GM13976 (cell line): ENCODE results near the gene COL4A2.
A peak's percentile ranks its signal among the peaks of the same experiment; 100 is the strongest.

Experiments used
- DNase-seq: peaks from one replicate; pipeline ENCODE4 v3.0.0; 2012; ENCODE audit warnings: low spot score
- in situ Hi-C: fragments of 300-500 bp; cut with MboI; formaldehyde crosslinking; loops from one replicate; pipeline ENCODE4 v1.12.0; 2022; ENCODE audit warnings: low sequenced_read_pairs, mixed read lengths, inconsistent platforms; ENCODE audit not compliant: unreplicated experiment
- TF ChIP-seq, protein P1 (sequence below): IDR thresholded peaks from 2 replicates; pipeline ENCODE4 v1.5.1; 2012; ENCODE audit warnings: borderline replicate concordance, mild to moderate bottlenecking; ENCODE audit not compliant: insufficient read depth; ENCODE audit errors: extremely low read depth, missing control alignments, control extremely low read depth

Gene COL4A2

DNA sequence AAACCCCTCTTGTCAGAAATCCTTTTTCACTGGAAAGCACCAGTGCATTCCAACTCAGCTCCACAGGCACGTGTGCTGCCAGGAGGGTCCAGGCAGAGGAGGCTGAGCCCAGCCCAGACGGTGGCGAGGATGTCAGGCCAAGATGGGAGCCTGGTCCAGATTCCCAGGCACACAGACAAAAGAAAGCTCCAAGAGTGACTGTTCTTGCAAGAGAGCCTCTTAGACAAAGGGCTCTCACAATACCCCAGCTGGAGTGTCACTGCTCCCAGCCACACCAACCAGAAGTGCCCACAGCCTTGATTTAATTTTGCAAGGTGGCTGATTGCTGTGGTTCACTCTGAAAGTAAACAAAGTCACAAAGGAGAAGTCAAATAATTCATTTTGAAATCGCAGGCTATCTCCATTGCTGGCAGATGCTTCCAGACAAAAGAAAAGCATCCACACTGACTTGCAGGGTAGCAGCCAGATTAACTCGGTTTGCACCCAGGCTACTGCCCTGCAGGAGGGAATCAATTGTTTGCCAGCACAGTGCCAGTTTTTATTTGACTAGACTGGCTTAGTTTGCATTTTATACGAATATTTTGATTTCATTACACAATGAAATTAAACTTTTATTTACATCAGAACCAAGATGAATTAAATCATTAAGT, 159.3 kb downstream of the COL4A2 start:
- in situ Hi-C loops, result loop anchor here (25.0 kb wide), 1 partner anchor 346 kb away; no protein-coding TSS in a partner anchor
- TF ChIP-seq, protein P1, sequence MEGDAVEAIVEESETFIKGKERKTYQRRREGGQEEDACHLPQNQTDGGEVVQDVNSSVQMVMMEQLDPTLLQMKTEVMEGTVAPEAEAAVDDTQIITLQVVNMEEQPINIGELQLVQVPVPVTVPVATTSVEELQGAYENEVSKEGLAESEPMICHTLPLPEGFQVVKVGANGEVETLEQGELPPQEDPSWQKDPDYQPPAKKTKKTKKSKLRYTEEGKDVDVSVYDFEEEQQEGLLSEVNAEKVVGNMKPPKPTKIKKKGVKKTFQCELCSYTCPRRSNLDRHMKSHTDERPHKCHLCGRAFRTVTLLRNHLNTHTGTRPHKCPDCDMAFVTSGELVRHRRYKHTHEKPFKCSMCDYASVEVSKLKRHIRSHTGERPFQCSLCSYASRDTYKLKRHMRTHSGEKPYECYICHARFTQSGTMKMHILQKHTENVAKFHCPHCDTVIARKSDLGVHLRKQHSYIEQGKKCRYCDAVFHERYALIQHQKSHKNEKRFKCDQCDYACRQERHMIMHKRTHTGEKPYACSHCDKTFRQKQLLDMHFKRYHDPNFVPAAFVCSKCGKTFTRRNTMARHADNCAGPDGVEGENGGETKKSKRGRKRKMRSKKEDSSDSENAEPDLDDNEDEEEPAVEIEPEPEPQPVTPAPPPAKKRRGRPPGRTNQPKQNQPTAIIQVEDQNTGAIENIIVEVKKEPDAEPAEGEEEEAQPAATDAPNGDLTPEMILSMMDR, result no peak
- DNase-seq, result no peak

DNA sequence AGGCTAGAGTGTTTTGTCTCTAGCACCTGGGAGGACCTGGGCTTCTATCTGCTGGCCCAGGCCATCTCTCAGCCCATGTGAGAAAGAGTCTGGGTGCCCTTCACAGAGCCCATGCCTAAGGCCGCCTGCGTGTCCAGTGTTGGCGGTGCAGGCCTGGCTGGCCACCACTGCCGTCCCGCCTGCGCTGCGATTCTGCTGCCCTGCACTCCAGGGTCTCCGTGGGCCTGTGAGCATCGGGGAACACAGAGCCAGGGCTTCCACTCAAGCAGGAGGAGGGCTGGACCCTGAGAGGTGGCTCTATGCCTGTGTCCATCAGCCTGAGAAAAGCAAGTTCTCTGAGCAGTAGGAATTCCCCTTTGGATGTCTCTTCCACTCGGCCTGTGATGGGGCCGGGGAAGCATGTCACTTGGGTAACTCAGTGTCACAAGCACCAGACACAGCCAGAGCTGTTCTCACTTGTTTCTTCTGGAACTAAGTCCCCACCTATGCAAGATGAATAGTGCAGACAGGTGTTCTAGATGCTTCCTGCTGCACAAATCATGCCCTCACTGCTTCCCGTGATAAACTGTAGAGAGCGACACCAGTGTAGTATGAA, 160.5 kb downstream of the COL4A2 start:
- TF ChIP-seq, protein P1, result no peak
- in situ Hi-C loops, result loop anchor here (25.0 kb wide), 1 partner anchor 345 kb away; no protein-coding TSS in a partner anchor
- DNase-seq, result no peak

DNA sequence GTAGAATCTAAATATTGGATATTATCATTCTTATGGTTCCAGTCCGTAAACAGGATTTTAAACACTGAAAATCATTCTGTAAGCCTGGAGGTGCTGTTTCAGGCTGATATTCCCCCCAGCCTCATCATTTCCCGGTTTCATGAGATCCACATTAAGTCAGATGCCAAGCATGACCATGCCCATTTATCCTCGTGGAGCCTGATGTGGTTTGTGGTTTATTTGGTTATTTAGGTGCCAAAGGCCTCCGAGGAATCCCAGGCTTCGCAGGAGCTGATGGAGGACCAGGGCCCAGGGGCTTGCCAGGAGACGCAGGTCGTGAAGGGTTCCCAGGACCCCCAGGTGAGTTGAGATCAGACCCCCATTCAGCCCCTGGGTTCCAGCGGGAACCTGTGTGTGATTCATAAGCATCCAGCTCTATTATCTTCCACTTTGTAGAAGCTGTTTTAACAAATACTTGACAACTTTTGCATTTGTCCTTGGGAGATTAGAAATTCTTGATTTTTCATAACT, 162.0 kb downstream of the COL4A2 start:
- in situ Hi-C loops, result loop anchor here (25.0 kb wide), 1 partner anchor 343 kb away; no protein-coding TSS in a partner anchor
- TF ChIP-seq, protein P1, result no peak

DNA sequence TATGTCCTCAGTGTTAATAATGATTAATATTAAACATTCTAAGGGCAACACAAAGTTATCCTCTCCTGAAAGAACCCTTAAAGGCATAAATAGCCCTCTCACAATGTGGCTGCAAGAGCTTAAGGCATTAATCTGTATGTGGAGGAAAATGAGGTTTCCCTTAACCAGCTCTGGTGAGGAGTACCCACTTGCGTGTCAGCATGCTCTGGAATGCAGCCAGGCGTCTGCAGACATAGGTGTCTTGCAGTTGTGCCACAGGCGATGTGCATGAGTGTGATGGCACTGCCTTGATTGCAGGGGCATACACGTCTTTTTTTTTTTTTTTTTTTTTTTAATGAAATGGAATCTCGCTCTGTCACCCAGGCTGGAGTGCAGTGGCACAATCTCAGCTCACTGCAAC, 162.5 kb downstream of the COL4A2 start:
- in situ Hi-C loops, result loop anchor here (25.0 kb wide), 1 partner anchor 343 kb away; no protein-coding TSS in a partner anchor
- TF ChIP-seq, protein P1, result no peak
- DNase-seq, result no peak

More for the DNA sequence above, 162.0 kb downstream of the COL4A2 start:
- no peak for DNase-seq

DNA sequence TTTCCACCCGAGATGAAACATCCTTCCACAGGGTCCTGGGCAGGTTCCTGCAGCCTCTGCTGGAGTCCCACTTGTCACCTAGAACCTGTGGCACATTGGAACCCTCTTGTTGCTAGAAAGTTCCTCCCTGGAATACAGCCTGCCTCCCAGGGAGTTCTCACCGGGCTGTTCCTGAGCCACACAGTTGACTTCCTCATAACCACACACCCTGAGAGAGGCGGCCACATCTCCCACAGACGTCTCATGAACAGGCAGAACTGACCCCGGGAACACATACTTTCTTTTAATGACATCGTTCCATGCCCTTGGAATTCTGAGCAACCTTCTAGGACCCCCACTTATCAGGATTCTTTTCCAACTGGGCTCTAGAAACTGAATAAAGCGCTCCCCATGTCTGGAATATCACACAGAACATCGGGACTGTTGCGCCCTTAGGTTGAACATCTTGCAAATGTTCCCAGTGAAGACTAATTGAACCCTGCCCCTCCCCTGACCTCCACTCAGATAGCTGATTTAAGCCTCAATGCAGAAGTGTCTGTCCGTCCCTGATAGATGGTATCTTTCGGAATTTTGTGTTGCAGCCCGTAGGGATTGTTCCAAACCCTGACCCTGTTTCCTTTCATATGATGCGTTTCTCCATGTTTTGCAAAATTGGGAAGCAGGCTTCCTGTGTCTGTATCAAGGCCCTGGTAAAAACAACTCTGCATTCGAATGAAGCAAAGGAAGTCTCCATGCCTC, 163.4 kb downstream of the COL4A2 start:
- TF ChIP-seq, protein P1, result no peak
- in situ Hi-C loops, result loop anchor here (25.0 kb wide), 1 partner anchor 342 kb away; no protein-coding TSS in a partner anchor
- DNase-seq, result no peak

DNA sequence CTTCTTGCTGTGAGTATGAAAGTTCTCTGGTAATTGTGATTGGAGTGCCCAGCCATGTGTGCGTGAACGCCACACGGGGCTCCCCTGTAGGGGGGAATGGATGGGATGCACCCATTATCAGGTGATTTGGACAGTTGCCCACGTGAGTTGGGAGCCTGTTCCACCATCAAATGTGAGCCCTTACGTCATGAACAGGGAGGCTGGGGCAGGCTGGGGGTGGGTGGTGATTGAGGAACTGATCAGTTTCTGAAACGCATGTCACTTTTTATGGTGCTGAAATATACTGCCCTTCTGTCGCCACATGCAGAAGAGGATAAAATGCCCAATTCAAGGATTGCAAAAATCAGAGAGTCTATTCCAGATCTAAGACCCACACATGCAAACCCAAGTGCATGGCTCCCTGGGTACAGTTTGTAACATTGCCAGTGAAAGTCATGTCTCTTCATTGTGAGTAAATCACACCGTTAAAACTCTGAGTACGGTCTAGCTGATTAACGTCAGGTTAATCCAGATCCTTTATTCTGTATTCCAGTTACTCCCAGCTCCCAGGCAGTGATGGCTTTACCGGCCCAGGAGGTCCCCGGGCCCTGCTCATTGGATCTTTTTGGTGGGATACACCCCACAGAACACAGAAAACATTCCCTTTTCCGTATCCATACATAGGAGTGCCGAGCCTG, 164.2 kb downstream of the COL4A2 start:
- TF ChIP-seq, protein P1, result no peak
- in situ Hi-C loops, result loop anchor here (25.0 kb wide), 1 partner anchor 341 kb away; no protein-coding TSS in a partner anchor
- peak; percentile 68 for DNase-seq
